ENCODE data around the gene EPOP. TPM values are rescaled to one million over a fixed set of nuclear protein-coding genes. Genes with fewer than 3 reads are reported as not detected.

EPOP gene
- total and polyA plus RNA-seq, 2 of the 13 experiments (the other 11 are each of a cell fraction or from before 2014, with no cell fraction given) = 14.7 to 37.8 TPM

GRCh38 chr17:38701504-38702165 is 26.9 kb upstream of the EPOP start (continued):
- TF ChIP-seq ZBTB44 (CRISPR knock-in tag; IDR thresholded peaks at IDR 0.05) (no peak), ZNF256 (CRISPR knock-in tag; conservative IDR thresholded peaks at IDR 0.05) (no peak), E2F5 (CRISPR knock-in tag; conservative IDR thresholded peaks at IDR 0.05) (0 out of 2 replicates have a peak, but pooled peaks have one; percentile 59), ISL2 (CRISPR knock-in tag; IDR thresholded peaks at IDR 0.05) (no peak), MBNL3 (CRISPR knock-in tag; conservative IDR thresholded peaks at IDR 0.05) (no peak), ATRX (CRISPR knock-in tag; IDR thresholded peaks at IDR 0.05; ENCODE audit: borderline replicate concordance) (no peak), RAD21 (CRISPR knock-in tag; IDR thresholded peaks at IDR 0.05) (no peak), SIN3B (IDR thresholded peaks at IDR 0.05; ENCODE audit: low read length) (no peak), GMEB2 (CRISPR knock-in tag; IDR thresholded peaks at IDR 0.05; ENCODE audit: low read depth) (0 out of 2 replicates have a peak, but pooled peaks have one; percentile 45), HMG20B (CRISPR knock-in tag; conservative IDR thresholded peaks at IDR 0.05) (no peak; the same call in 1 of the 2 replicates), NRL (CRISPR knock-in tag; IDR thresholded peaks at IDR 0.05; ENCODE audit: borderline replicate concordance) (peak; percentile 65; the same call in 1 of the 2 replicates), GTF3A (CRISPR knock-in tag; conservative IDR thresholded peaks at IDR 0.05) (0 out of 2 replicates have a peak, but pooled peaks have one; percentile 15), CSRNP1 (CRISPR knock-in tag; IDR thresholded peaks at IDR 0.05) (no peak), ZNF180 (CRISPR knock-in tag; IDR thresholded peaks at IDR 0.05; ENCODE audit: borderline replicate concordance, low read depth) (no peak), MAX (IDR thresholded peaks at IDR 0.05) (no peak), NFYB (CRISPR knock-in tag; IDR thresholded peaks at IDR 0.05) (peak; percentile 39; the same call in 1 of the 2 replicates), SRY (CRISPR knock-in tag; IDR thresholded peaks at IDR 0.05) (no peak), TAF1 (CRISPR knock-in tag; IDR thresholded peaks at IDR 0.05) (0 out of 2 replicates have a peak, but pooled peaks have one; percentile 12), GATA4 (IDR thresholded peaks at IDR 0.05; ENCODE audit: borderline replicate concordance, low read depth) (no peak), KLF12 (CRISPR knock-in tag; IDR thresholded peaks at IDR 0.05; ENCODE audit: borderline replicate concordance) (no peak), NFYC (CRISPR knock-in tag; IDR thresholded peaks at IDR 0.05) (no peak), RXRA (CRISPR knock-in tag; IDR thresholded peaks at IDR 0.05) (0 out of 2 replicates have a peak, but pooled peaks have one; percentile 28), ZNF3 (CRISPR knock-in tag; IDR thresholded peaks at IDR 0.05) (0 out of 2 replicates have a peak, but pooled peaks have one; percentile 13), ZBTB7A (CRISPR knock-in tag; IDR thresholded peaks at IDR 0.05) (0 out of 2 replicates have a peak, but pooled peaks have one; percentile 73), ZNF782 (CRISPR knock-in tag; IDR thresholded peaks at IDR 0.05; ENCODE audit: borderline replicate concordance) (no peak; the same call in 1 of the 2 replicates)
